ENCODE measurements around the gene PAEP.

The PAEP gene

GRCh38 chr9:135521608-135522095 is 39.9 kb upstream of the PAEP start:
- CTCF ChIA-PET: no interaction called here
- POLR2A ChIA-PET: no interaction called here
- DNase-seq (ENCODE audit: extremely low spot score): no peak
- no peak for TF ChIP-seq ARNT (IDR thresholded peaks at IDR 0.05)
- no peak for TF ChIP-seq FOXA1 (IDR thresholded peaks at IDR 0.05)
- no peak for TF ChIP-seq L3MBTL2 (conservative IDR thresholded peaks at IDR 0.05)
- TF ChIP-seq NFRKB (IDR thresholded peaks at IDR 0.05): no peak
- no peak for TF ChIP-seq FOXM1 (IDR thresholded peaks at IDR 0.05; ENCODE audit: borderline replicate concordance)
- no peak for TF ChIP-seq SP1 (IDR thresholded peaks at IDR 0.05)
- no peak for TF ChIP-seq TARDBP (IDR thresholded peaks at IDR 0.05)
- no peak for TF ChIP-seq LEF1 (IDR thresholded peaks at IDR 0.05; ENCODE audit: borderline replicate concordance)
- no peak for TF ChIP-seq FOXK2 (IDR thresholded peaks at IDR 0.05)
- no peak for TF ChIP-seq PKNOX1 (IDR thresholded peaks at IDR 0.05)
- no peak for TF ChIP-seq HDGF (IDR thresholded peaks at IDR 0.05; ENCODE audit: borderline replicate concordance)
- no peak for TF ChIP-seq ZNF384 (IDR thresholded peaks at IDR 0.05)
- TF ChIP-seq BHLHE40 (IDR thresholded peaks at IDR 0.05; ENCODE audit: borderline replicate concordance): no peak
- no peak for TF ChIP-seq CTBP1 (IDR thresholded peaks at IDR 0.05; ENCODE audit: borderline replicate concordance)
- no peak for TF ChIP-seq SUZ12 (IDR thresholded peaks at IDR 0.05)
- TF ChIP-seq ELF4 (IDR thresholded peaks at IDR 0.05): no peak

- no peak for TF ChIP-seq ARNT (IDR thresholded peaks at IDR 0.05)
- no peak for TF ChIP-seq BHLHE40 (IDR thresholded peaks at IDR 0.05; ENCODE audit: borderline replicate concordance)
- TF ChIP-seq CTBP1 (IDR thresholded peaks at IDR 0.05; ENCODE audit: borderline replicate concordance): no peak
- no peak for TF ChIP-seq SUZ12 (IDR thresholded peaks at IDR 0.05)
- TF ChIP-seq PKNOX1 (IDR thresholded peaks at IDR 0.05): no peak
- TF ChIP-seq FOXK2 (IDR thresholded peaks at IDR 0.05): no peak
- no peak for TF ChIP-seq ZNF384 (IDR thresholded peaks at IDR 0.05)
- TF ChIP-seq TARDBP (IDR thresholded peaks at IDR 0.05): no peak
- TF ChIP-seq LEF1 (IDR thresholded peaks at IDR 0.05; ENCODE audit: borderline replicate concordance): no peak
- TF ChIP-seq FOXM1 (IDR thresholded peaks at IDR 0.05; ENCODE audit: borderline replicate concordance): no peak
- no peak for TF ChIP-seq ELF4 (IDR thresholded peaks at IDR 0.05)
- TF ChIP-seq HDGF (IDR thresholded peaks at IDR 0.05; ENCODE audit: borderline replicate concordance): no peak
- no peak for TF ChIP-seq SP1 (IDR thresholded peaks at IDR 0.05)
- ChIA-PET POLR2A (no interaction called here), CTCF (no interaction called here)
- no peak for DNase-seq (ENCODE audit: extremely low spot score)
Observed at GRCh38 chr9:135522137-135522877, 39.2 kb upstream of the PAEP start.

GRCh38 chr9:135522931-135523330 is 38.6 kb upstream of the PAEP start:
- no peak for DNase-seq (ENCODE audit: extremely low spot score)
- TF ChIP-seq ZNF384 (IDR thresholded peaks at IDR 0.05) (no peak), FOXM1 (IDR thresholded peaks at IDR 0.05; ENCODE audit: borderline replicate concordance) (no peak), SUZ12 (IDR thresholded peaks at IDR 0.05) (no peak), ARNT (IDR thresholded peaks at IDR 0.05) (no peak), L3MBTL2 (conservative IDR thresholded peaks at IDR 0.05) (no peak), CTBP1 (IDR thresholded peaks at IDR 0.05; ENCODE audit: borderline replicate concordance) (no peak), SP1 (IDR thresholded peaks at IDR 0.05) (no peak)
- ChIA-PET CTCF (no interaction called here), POLR2A (no interaction called here)

GRCh38 chr9:135523521-135524129 is 37.9 kb upstream of the PAEP start:
- POLR2A ChIA-PET: no interaction called here
- DNase-seq (ENCODE audit: extremely low spot score): no peak
- CTCF ChIA-PET: no interaction called here
- no peak for TF ChIP-seq FOXM1 (IDR thresholded peaks at IDR 0.05; ENCODE audit: borderline replicate concordance)
- no peak for TF ChIP-seq LEF1 (IDR thresholded peaks at IDR 0.05; ENCODE audit: borderline replicate concordance)
- TF ChIP-seq CTBP1 (IDR thresholded peaks at IDR 0.05; ENCODE audit: borderline replicate concordance): no peak
- no peak for TF ChIP-seq BHLHE40 (IDR thresholded peaks at IDR 0.05; ENCODE audit: borderline replicate concordance)
- TF ChIP-seq SP1 (IDR thresholded peaks at IDR 0.05): no peak
- no peak for TF ChIP-seq NFRKB (IDR thresholded peaks at IDR 0.05)
- TF ChIP-seq TARDBP (IDR thresholded peaks at IDR 0.05): no peak
- TF ChIP-seq HDGF (IDR thresholded peaks at IDR 0.05; ENCODE audit: borderline replicate concordance): no peak
- TF ChIP-seq PKNOX1 (IDR thresholded peaks at IDR 0.05): no peak
- TF ChIP-seq L3MBTL2 (conservative IDR thresholded peaks at IDR 0.05): no peak
- no peak for TF ChIP-seq SUZ12 (IDR thresholded peaks at IDR 0.05)
- no peak for TF ChIP-seq FOXA1 (IDR thresholded peaks at IDR 0.05)
- no peak for TF ChIP-seq ZNF384 (IDR thresholded peaks at IDR 0.05)
- TF ChIP-seq ARNT (IDR thresholded peaks at IDR 0.05): no peak

GRCh38 chr9:135524130-135524861 is 37.3 kb upstream of the PAEP start:
- CTCF ChIA-PET: no interaction called here
- POLR2A ChIA-PET: no interaction called here
- TF ChIP-seq FOXK2 (IDR thresholded peaks at IDR 0.05) (no peak), L3MBTL2 (conservative IDR thresholded peaks at IDR 0.05) (no peak), BHLHE40 (IDR thresholded peaks at IDR 0.05; ENCODE audit: borderline replicate concordance) (no peak), HDGF (IDR thresholded peaks at IDR 0.05; ENCODE audit: borderline replicate concordance) (no peak), ELF4 (IDR thresholded peaks at IDR 0.05) (no peak)
- no peak for DNase-seq (ENCODE audit: extremely low spot score)

Data from HEK293T (cell line).